GM19438 (cell line): ENCODE data around the gene CAMTA1.

Source experiments
- ATAC-seq: cut with Tn5 transposase; IDR thresholded peaks from one replicate; pipeline ENCODE4 v1.9.1; 2021; ENCODE audit warnings: low read depth; ENCODE audit not compliant: unreplicated experiment

Gene CAMTA1

DNA sequence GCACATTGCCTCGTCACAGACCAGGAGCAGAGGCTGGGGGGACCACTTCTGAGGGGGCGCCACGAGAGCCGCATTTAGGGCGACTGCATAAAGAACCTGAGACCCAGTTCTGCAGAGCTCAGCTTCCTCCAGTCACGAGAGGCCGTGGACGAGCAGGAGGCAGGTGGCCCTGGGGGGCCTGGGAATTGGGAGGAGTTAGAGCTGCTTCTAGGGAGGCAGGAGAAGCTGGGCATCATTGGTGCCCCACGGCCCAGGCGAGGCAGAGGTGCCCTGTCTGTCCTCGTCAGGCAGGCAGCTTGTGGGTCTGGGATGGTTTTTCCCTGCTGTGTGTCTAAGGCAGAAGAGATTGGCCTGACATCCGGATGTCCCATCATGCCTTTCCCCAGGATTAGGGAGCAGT is 389.3 kb downstream of the CAMTA1 start:
- no peak for ATAC-seq

GRCh38 chr1:7174980-7175906 is 390.0 kb downstream of the CAMTA1 start:
- ATAC-seq = no peak

DNA sequence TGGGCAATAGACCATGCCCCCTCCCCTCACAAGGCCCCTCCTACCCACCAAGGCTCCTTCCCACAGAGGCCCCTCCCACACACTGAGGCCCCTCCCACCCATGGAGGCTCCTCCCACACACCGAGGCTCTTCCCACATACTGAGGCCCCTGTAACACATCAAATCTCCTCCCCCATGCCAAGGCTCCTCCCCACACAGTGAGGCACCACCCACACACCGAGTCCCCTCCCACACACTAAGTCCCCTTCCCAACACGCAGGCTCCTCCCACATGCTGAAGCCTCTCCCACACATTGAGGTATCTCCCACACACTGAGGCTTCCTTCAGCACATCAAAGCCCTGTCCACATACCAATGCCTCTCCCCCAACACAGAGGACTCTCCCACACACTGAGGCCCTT is 391.8 kb downstream of the CAMTA1 start:
- ATAC-seq = no peak

DNA sequence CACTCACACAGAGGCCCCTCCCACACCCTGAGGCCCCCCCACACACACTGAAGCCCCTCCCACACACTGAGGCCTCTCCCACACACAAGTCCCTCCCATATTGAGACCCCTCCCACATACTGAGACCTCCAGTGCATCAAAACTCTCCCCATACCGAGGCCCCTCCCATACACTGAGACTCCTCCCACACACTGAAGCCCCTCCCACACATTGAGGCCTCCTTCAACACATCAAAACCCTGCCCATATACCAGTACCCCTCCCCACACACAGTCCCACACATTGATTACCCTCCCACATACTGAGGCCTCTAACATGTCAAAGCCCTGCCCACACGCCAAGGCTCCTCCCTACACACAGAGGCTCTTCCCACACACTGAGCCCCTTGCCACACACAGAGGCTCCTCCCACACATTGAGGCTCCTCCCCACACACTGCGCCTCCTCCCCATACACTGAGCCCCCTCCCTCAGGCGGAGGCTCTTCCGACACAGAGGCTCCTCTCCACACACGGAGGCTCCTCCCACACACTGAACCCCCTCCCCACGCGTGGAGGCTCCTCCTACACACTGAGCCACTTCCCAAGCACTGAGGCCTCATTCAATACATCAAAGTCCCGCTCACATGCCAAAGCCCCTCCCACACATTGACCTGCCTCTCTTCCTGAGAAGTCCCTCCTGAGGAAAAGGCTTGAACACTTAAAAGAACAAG is 392.3 kb downstream of the CAMTA1 start:
- no peak for ATAC-seq

DNA sequence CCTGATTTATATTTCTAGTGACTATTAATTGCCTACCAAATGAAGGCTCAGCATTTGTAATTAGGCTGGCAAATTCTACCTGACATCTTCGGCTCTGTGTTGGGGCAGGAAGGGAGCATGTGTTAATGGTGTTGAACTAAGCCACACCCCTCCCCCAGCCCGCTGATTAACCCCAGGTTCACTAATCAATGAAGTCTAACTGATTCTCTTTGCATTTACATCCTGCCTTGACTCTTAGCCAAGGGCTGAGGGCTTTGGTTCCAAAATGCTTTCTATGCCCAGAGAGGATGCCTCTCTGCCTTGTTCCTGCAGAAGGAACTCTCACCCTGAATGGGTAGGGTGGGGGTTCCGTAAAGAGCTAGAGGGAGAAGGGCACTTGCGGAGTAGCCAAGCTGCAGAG is 393.1 kb downstream of the CAMTA1 start:
- no peak for ATAC-seq

DNA sequence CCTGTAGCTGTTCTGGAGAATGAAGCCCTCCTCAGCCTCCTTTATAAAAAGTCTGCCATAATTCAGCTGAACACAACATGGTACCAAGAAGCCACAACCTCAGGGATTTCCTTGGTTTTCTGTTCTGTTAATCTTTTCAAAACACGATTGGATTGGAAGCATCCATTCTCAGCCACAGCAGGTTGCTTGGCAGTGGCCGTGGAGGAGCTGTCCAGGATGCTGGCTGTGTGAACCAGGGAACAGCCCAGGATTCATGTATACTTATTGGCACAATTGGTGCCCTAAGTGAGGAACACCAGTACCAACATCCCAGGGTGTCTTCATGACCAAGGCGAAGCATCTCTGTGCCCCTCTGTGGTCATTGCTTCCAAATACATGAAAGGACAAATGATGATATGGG is 393.5 kb downstream of the CAMTA1 start:
- ATAC-seq = no peak

- no peak for ATAC-seq
Measured at GRCh38 chr1:7185721-7186120, 400.5 kb downstream of the CAMTA1 start.

GRCh38 chr1:7186382-7187111 is 401.3 kb downstream of the CAMTA1 start:
- ATAC-seq = no peak

- no peak for ATAC-seq
Measured at GRCh38 chr1:7187112-7187493, 401.8 kb downstream of the CAMTA1 start.

DNA sequence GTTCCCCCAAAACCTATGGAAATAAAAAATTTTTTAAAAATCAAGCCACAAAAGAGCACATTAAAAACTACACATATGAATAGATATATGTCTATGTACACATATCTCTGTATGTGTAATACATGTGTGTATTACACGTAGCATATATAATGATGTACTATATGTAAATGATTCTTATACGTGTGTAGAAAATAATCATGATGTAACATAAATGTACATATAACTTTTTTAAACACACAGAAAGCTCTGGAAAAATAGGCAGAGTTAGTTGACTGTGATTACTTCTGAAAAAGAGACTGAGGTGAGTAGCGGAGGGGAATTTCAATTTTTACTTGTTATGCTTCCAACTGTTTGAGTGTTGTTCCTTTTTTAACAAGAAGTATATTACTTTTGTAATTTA is 405.0 kb downstream of the CAMTA1 start:
- ATAC-seq = no peak

GRCh38 chr1:7192453-7192852 is 407.2 kb downstream of the CAMTA1 start:
- ATAC-seq = no peak

DNA sequence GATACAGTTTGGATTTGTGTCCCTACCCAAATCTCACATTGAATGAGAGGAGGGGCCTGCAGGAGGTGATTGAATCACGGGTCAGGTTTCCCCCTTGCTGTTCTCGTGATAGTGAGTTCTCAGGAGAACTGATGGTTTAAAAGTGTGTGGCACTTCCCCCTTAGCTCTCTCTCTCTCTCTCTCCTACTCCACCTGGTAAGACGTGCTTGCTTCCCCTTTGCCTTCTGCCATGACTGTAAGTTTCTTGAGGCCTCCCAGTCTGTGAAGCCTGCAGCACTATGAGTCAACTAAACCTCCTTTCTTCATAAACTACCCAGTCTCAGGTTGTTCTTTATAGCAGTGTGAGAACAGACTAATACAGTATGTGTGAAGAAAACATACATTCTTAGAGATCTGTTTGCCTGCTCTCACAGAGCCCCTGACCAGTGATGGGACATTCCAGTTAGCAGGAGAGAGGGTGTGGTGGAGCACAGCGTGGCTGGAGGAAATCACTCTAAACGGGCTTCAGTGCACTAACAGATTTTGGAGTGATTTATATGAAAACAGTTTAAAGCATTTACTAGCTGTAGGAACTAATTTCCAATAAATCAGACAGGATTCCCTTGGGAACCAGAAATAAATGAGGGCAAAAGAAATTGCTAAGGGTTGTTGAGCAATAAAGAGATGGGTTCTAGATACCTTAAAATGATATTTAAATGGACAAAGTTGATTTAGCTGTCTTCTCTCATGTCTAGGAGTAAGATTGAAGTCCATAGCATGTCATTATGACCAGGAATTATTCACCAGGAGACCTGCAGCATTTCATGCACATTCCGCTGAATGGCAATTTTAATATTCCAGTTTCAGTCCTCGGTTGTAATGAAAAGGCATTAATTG is 411.0 kb downstream of the CAMTA1 start:
- no peak for ATAC-seq

DNA sequence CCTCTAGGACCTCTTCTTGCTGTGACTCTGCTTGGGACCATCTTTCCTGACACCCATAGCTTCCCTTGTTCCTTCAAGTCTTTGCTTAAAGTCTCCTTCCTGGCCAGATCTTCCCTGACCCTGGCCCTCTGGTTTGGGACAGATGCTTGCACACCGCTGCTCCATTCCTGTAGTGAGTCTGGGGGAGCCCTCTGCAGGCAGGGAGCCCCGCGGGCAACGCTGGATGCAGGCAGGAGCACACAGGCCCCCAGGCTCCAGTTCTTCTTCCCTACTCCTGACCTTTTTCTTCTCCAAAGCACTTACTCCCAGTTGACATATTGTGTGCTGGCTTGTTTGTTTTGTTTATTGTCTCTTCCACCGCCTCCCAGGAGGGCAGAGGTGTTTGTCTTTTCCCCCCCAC is 413.4 kb downstream of the CAMTA1 start:
- no peak for ATAC-seq

GRCh38 chr1:7199077-7199779 is 414.0 kb downstream of the CAMTA1 start:
- ATAC-seq = no peak

DNA sequence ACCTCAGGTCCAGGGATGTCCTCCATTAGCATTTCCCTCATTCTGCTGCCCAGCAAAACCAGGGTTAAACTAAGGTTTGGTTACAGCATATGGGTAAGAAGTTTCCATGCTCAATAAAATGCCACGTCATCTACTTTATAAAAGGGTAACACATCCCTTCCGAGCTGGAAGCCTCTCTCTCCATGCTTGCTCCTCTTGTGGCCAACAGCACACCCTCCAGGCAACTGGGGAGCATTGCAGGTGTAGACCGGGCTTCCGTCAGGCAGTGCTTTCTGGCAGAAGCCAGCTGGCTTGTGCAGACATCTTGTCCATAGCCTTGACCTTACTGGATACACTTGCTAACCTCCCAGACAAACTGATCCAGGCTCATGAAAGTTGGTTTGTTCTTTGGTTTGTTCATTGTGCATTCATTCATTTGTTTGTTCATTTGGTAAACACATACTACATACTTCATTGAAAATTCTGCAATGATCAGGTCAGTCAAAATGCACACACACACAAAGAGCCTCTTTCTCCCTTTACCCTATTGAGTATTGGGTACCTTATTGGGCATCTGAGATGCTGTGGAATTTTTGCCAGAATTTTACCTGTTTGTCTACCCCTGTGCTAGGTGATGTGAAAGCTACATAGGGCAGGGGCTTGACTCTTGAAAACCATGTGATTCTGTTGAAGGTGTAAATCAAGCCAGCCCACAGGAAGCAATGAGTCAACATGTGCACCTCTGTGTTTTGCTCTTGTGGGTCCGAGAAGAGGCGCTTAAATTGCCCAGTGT is 422.8 kb downstream of the CAMTA1 start:
- ATAC-seq = no peak

DNA sequence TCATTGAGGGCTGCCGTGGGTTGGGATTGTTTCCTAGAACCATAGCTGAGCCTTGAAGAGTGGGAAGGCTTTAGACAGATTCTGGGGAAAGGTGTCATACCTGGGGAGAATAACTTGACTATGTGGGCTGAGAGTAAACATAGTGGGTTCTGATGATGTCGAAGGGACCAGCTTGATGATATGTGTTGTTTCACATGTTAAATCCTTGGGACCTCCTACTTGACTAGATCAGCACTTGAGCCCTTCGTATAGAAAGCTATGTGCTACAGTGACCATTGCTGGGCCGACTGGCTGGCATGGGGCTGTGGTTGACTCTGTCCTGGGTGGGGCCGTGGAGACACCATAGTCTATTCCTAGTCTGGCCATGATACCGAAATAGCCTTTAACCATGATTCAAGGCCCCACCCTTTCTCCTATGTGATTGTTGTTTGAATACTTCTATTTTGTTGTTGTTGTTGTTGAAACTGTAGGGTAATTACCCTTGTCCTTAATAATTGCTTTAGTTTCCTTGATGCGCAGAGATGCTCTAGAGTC is 423.5 kb downstream of the CAMTA1 start:
- no peak for ATAC-seq

GRCh38 chr1:7209336-7209735 is 424.1 kb downstream of the CAMTA1 start:
- ATAC-seq = no peak

DNA sequence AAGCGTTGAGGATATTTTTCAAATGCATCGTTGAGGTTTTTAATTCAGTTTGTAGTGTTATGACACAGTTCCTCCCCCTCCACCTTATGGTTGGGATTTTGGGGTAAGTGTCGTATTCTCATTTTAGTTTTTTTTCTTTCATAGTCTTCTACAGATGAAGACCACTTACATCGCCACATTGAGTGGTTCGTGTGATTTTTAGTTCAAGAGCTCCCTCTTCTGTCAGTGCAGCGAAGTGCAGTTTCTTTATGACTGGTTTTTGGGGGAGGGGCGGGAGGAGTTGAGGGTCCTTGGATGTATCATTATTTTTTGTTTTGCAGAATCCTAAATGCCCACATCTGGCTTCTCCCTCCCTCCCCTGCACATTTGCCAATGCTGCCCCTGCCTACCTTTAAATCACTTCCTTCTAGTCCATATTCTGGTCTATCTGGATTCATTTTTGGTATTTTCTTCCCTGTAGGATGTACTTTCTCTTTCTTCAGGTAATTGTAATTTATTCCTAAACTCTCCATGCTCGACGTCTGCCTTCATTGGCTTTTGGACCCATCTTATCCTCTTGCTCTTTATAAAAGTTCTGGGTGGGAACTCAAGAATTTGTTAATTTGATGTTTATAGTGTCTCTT is 433.1 kb downstream of the CAMTA1 start:
- no peak for ATAC-seq
